Hepatocyte (in vitro differentiated cells): ENCODE results near the gene CASKIN1. TPM values are rescaled to one million over a fixed set of nuclear protein-coding genes. Genes with fewer than 3 reads are reported as not detected.

ENCODE experiments used
- DNase-seq: peaks from one replicate; pipeline ENCODE4 v3.0.0-alpha.2; 2016; ENCODE audit warnings: low spot score
- H2AFZ ChIP-seq: fragments of 200-600 bp; sonication (generic); 2 replicates; pipeline ENCODE4 v1.6.0; 2016; ENCODE audit warnings: antibody characterized with exemption, mild to moderate bottlenecking
- H3K27ac ChIP-seq: fragments of 200-600 bp; sonication (generic); 2 replicates; pipeline ENCODE4 v1.5.1; 2016; ENCODE audit warnings: mild to moderate bottlenecking
- H3K27me3 ChIP-seq: fragments of 200-600 bp; sonication (generic); 2 replicates; pipeline ENCODE4 v1.6.1; 2016
- H3K36me3 ChIP-seq: fragments of 200-600 bp; sonication (generic); replicated peaks from 2 replicates; pipeline ENCODE4 v1.5.1; 2016; ENCODE audit warnings: low read depth; ENCODE audit not compliant: insufficient read depth
- H3K4me1 ChIP-seq: fragments of 200-600 bp; sonication (generic); 2 replicates; pipeline ENCODE4 v1.5.1; 2016; ENCODE audit warnings: mild to moderate bottlenecking, moderate library complexity; ENCODE audit not compliant: insufficient read depth
- H3K4me2 ChIP-seq: fragments of 200-600 bp; sonication (generic); 2 replicates; pipeline ENCODE4 v1.6.0; 2016
- H3K4me3 ChIP-seq: fragments of 200-600 bp; sonication (generic); 2 replicates; pipeline ENCODE4 v1.5.1; 2016; ENCODE audit warnings: mild to moderate bottlenecking
- H3K79me2 ChIP-seq: fragments of 200-600 bp; sonication (generic); 2 replicates; pipeline ENCODE4 v1.6.0; 2017; ENCODE audit warnings: mild to moderate bottlenecking
- H3K9me2 ChIP-seq: fragments of 200-600 bp; sonication (generic); replicated peaks from 2 replicates; pipeline ENCODE4 v1.6.0; 2017; ENCODE audit warnings: mild to moderate bottlenecking; ENCODE audit not compliant: insufficient read depth
- H3K9me3 ChIP-seq: fragments of 200-600 bp; sonication (generic); 2 replicates; pipeline ENCODE4 v1.5.1; 2016; ENCODE audit warnings: low read depth, mild to moderate bottlenecking
- H4K20me1 ChIP-seq: fragments of 200-600 bp; sonication (generic); 2 replicates; pipeline ENCODE4 v1.6.0; 2016; ENCODE audit warnings: mild to moderate bottlenecking; ENCODE audit not compliant: insufficient read depth, poor library complexity, severe bottlenecking
- EZH2 ChIP-seq: fragments of 200-600 bp; sonication (generic); IDR thresholded peaks from 2 replicates; pipeline ENCODE4 v1.6.1; 2016; ENCODE audit warnings: antibody characterized with exemption, mild to moderate bottlenecking, borderline replicate concordance
- EZH2phosphoT487 ChIP-seq: fragments of 200-600 bp; sonication (generic); IDR thresholded peaks from one replicate; pipeline ENCODE4 v1.6.1; 2018; ENCODE audit warnings: antibody characterized with exemption, mild to moderate bottlenecking, low read depth, moderate library complexity; ENCODE audit not compliant: unreplicated experiment, severe bottlenecking
- WGBS: methylation state at CpG from one replicate; pipeline ENCODE4 v1.1.6; 2016; ENCODE audit warnings: low lambda C conversion rate; ENCODE audit errors: missing lambda C conversion rate; 5-methylcytosine and 5-hydroxymethylcytosine counted together
- polyA plus RNA-seq: library from polyadenylated mRNA; unstranded; fragments of >200 nt; fragmentation: Nextera tagmentation; extraction: Ambion mirVana; gene quantifications from 2 replicates; pipeline ENCODE4 v1.2.1, GENCODE V29; 2016
- total RNA-seq: library from RNA; depleted of rRNA; stranded (reverse); fragments of >200 nt; gene quantifications from 2 replicates; pipeline ENCODE4 v1.2.3, GENCODE V29; 2014
- TF ChIP-seq, protein P1 (sequence below): fragments of 200-600 bp; sonication (generic); IDR thresholded peaks from 2 replicates; pipeline ENCODE4 v1.5.1; 2016; ENCODE audit warnings: antibody characterized with exemption, mild to moderate bottlenecking; ENCODE audit not compliant: poor library complexity

CASKIN1 gene
- total and polyA plus RNA-seq, 2 experiments from 2014 or later, result 0.47 to 1.7 TPM

DNA sequence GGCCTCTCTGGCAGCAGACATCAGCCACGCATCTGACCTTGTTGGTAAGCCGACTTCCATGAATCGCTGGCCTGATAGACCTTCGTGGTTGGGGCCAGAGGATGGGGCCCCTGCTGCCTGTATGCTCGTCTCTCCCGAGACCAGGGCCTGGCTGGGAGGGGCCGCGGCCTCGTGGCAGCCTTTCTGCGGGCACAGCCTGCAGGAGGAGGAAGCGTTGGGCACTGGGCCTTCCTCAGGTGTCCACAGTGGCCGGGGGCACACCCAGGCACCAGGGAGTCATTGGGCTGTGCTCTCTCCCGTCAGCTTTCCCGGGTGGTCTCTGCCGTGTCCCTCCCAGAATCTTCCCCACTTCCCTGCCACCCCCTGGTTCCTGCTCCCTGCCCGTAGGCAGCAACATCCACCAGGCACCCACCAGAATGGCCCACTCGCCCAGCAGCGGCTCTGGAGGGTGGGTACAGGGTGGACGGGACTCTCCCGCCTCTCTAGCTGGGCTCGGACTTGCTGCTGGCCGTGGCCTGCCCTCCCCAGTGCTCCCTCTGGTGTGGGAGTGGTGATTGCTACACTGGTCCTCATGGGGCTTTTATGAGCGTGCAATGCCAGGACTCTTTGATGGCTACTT lies 33.3 kb upstream of the CASKIN1 start:
- Histone ChIP-seq H3K27ac (no peak overlapping the region), H3K4me3 (no peak overlapping the region), H3K9me3 (no peaks in the 10 kb centered on the region), H3K4me2 (no peak overlapping the region), H3K36me3 (no peaks in the 10 kb centered on the region), H3K79me2 (peaks cover 33% of the 10 kb centered on the region), H2AFZ (no peak overlapping the region), H4K20me1 (peaks cover 11% of the 10 kb centered on the region), H3K9me2 (no peaks in the 10 kb centered on the region), H3K4me1 (peaks cover 8% of the 10 kb centered on the region), H3K27me3 (no peaks in the 10 kb centered on the region)
- 97% methylated on average over 23 of the region's 23 CpGs for WGBS
- TF ChIP-seq EZH2, result no peak
- TF ChIP-seq, protein P1, sequence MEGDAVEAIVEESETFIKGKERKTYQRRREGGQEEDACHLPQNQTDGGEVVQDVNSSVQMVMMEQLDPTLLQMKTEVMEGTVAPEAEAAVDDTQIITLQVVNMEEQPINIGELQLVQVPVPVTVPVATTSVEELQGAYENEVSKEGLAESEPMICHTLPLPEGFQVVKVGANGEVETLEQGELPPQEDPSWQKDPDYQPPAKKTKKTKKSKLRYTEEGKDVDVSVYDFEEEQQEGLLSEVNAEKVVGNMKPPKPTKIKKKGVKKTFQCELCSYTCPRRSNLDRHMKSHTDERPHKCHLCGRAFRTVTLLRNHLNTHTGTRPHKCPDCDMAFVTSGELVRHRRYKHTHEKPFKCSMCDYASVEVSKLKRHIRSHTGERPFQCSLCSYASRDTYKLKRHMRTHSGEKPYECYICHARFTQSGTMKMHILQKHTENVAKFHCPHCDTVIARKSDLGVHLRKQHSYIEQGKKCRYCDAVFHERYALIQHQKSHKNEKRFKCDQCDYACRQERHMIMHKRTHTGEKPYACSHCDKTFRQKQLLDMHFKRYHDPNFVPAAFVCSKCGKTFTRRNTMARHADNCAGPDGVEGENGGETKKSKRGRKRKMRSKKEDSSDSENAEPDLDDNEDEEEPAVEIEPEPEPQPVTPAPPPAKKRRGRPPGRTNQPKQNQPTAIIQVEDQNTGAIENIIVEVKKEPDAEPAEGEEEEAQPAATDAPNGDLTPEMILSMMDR, result no peak
- no peak for TF ChIP-seq EZH2phosphoT487
- no peak for DNase-seq

DNA sequence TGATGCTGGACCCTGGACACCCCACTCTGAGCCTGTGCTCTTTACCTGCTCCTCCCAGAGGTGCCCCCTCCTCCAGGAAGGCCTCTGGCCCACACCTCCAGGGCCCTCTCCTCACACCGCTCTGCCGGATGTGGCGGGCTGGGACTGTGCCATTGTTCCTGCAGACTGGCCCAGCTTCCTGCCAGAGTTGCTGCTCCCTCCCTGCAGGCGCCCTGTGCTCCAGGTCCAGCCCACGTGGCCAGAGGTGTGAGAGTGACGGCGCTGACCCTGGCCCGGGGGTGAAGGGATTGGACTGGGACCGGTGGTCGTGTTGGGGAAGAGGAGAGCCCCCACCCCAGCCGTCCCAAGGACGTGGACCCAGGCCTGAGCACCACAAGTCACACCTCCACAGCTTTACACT lies 32.7 kb upstream of the CASKIN1 start:
- no peak for DNase-seq
- peaks cover 13% of the 10 kb centered on the region for H3K4me1 ChIP-seq
- no peaks in the 10 kb centered on the region for H3K36me3 ChIP-seq
- H3K79me2 ChIP-seq, result peaks cover 40% of the 10 kb centered on the region
- 96% methylated on average over 12 of the region's 12 CpGs for WGBS
- H4K20me1 ChIP-seq, result peaks cover 17% of the 10 kb centered on the region
- no peak overlapping the region for H3K4me3 ChIP-seq
- no peak for TF ChIP-seq EZH2phosphoT487
- TF ChIP-seq, protein P1, result no peak
- TF ChIP-seq EZH2, result no peak
- H3K9me2 ChIP-seq, result no peaks in the 10 kb centered on the region
- H3K9me3 ChIP-seq, result no peaks in the 10 kb centered on the region
- H3K27ac ChIP-seq, result no peak overlapping the region
- H3K4me2 ChIP-seq, result no peak overlapping the region
- H3K27me3 ChIP-seq, result no peaks in the 10 kb centered on the region
- no peak overlapping the region for H2AFZ ChIP-seq

DNA sequence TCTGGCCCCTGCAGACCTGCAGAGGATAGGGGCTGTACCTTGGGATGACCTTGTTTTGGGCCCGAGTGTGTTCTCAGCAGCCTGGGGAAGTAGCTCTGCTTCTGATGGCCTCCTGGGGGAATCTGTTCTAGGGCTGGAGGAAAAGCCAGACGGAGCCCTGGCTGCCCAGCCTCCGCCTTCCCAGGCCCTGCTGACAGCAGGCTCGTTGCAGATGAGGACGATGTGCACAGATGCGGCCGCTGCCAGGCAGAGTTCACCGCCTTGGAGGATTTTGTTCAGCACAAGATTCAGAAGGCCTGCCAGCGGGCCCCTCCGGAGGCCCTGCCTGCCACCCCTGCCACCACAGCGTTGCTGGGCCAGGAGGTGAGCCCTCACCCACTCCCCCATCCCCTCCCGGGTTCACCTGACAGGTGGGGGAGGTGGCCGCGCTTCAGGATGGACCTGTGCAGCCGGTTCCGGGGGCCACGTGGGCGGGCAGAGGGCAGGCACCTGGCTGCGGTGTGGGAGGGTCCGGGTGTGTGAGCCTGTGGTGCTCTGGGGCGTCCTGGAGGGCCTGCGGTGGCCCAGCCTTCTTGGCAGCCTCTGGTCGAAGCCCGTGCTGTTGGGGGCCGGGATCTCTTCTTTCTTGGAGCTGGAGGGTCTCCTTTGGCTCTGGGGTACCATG lies 31.9 kb upstream of the CASKIN1 start:
- no peak for DNase-seq
- 86% methylated on average over 20 of the region's 25 CpGs for WGBS
- no peak overlapping the region for H2AFZ ChIP-seq
- H3K27me3 ChIP-seq, result no peaks in the 10 kb centered on the region
- no peak for TF ChIP-seq EZH2
- TF ChIP-seq EZH2phosphoT487, result no peak
- TF ChIP-seq, protein P1, result no peak
- H3K79me2 ChIP-seq, result peaks cover 40% of the 10 kb centered on the region
- H3K9me2 ChIP-seq, result no peaks in the 10 kb centered on the region
- no peak overlapping the region for H3K4me3 ChIP-seq
- peaks cover 17% of the 10 kb centered on the region for H4K20me1 ChIP-seq
- no peaks in the 10 kb centered on the region for H3K9me3 ChIP-seq
- H3K4me2 ChIP-seq, result no peak overlapping the region
- peaks cover 13% of the 10 kb centered on the region for H3K4me1 ChIP-seq
- no peaks in the 10 kb centered on the region for H3K36me3 ChIP-seq
- no peak overlapping the region for H3K27ac ChIP-seq
